Activated CD8-positive, alpha-beta memory T cell treated with anti-CD3 and anti-CD28 coated beads for 4 hours (primary cell): ENCODE results near the gene MPV17L.
"Not testable (repeated sequence)": the region's sequence is repeated elsewhere in the genome, so short reads cannot be mapped to it uniquely, and the experiment has no call there.

Experiments used
- DNase-seq, 2 donors: peaks; one replicate each; pipeline ENCODE4 v3.0.0-alpha.2; 2020; ENCODE audit warnings: low read depth in 2 of 2

Gene MPV17L

GRCh38 chr16:15395631-15396508 is at the start of gene MPV17L:
Gene MPV17L, plus strand, starts transcription at chr16:15395754. Its CDS starts 144 bp downstream, at chr16:15395898.
- not testable (repeated sequence) for DNase-seq

DNA sequence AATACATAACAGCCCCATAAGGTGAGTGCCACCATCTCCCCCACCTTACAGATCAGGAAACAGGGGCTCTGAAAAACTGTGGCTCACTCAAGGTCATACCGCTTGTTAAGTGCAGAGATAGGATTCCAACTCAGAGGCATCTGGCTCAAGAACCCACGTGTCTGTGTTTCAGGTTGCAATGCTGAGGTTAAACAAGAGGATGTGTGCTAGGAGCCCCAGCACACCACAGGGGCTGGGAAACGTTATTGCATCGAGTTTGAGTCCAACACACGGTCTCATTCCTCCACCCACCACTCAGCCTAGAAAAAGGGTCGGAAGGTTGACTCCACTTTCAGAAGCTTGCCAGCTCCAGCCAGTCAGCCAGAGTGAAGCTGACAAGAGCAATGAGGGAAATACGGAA is 46.8 kb upstream of the MPV17L start:
- not testable (repeated sequence) for DNase-seq

GRCh38 chr16:15351251-15351650 is 44.3 kb upstream of the MPV17L start:
- not testable (repeated sequence) for DNase-seq

DNA sequence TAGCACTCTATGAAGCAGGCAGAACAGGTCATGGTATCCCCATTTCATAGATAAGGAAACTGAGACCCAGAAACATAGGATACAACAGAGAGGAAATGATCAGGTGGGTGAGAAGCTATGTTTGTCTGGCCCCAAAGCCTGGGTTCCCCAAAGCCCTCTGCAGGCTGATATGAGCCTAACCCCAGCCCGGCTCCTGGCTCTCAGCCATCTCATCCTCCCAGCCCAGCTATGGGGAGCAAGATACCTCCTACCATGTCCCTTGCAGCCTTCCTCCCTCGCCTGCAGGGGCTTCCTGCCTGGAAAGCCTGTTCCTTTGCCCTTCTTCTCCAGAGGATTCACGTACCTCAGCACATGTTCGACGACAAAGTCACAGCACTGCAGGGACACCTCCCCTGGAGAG is 43.8 kb upstream of the MPV17L start:
- DNase-seq = not testable (repeated sequence)

- not testable (repeated sequence) for DNase-seq
These were observed 42.7 kb upstream of the MPV17L start for GRCh38 chr16:15352852-15353251.

GRCh38 chr16:15354846-15355245 is 40.7 kb upstream of the MPV17L start:
- not testable (repeated sequence) for DNase-seq

DNA sequence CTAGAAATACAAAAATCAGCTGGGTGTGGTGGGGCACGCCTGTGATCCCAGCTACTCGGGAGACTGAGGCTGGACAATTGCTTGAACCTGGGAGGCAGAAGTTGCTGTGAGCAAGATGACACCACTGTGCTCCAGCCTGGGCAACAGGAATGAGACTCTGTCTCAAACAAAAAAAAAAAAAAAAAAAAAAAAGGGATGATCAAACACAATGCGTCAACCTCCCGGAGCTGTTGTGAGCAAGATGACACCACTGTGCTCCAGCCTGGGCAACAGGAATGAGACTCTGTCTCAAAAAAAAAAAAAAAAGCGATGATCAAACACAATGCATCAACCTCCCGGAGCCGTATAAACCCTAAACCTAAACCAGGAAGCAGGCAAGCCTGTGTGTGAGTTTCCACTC is 38.1 kb upstream of the MPV17L start:
- not testable (repeated sequence) for DNase-seq

GRCh38 chr16:15378194-15378593 is 17.4 kb upstream of the MPV17L start, which contains the start of gene NPIPA5:
Gene NPIPA5, minus strand, starts transcription at chr16:15378294. Its CDS starts 0 bp downstream, at chr16:15378294.
- DNase-seq = not testable (repeated sequence)

- DNase-seq = not testable (repeated sequence)
These were observed 12.7 kb upstream of the MPV17L start for GRCh38 chr16:15382810-15383209.

GRCh38 chr16:15388060-15388459 is 7.5 kb upstream of the MPV17L start:
- not testable (repeated sequence) for DNase-seq

GRCh38 chr16:15389916-15390315 is 5.6 kb upstream of the MPV17L start:
- DNase-seq = not testable (repeated sequence)

DNA sequence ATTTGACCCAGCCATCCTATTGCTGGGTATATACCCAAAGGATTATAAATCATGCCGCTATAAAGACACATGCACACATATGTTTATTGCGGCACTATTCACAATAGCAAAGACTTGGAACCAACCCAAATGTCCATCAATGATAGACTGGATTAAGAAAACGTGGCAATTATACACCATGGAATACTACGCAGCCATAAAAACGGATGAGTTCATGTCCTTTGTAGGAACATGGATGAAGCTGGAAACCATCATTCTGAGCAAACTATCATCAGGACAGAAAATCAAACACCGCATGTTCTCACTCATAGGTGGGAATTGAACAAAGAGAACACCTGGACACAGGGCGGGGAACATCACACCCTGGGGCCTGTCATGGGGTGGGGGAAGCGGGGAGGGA is 2.5 kb upstream of the MPV17L start:
- DNase-seq = not testable (repeated sequence)

- DNase-seq = not testable (repeated sequence)
These were observed 915 bp downstream of the MPV17L start for GRCh38 chr16:15396509-15396829.

GRCh38 chr16:15396948-15397594 is 1.5 kb downstream of the MPV17L start:
- DNase-seq = no peak

GRCh38 chr16:15398618-15399316 is 3.2 kb downstream of the MPV17L start:
- no peak for DNase-seq

GRCh38 chr16:15399317-15399716 is 3.8 kb downstream of the MPV17L start:
- DNase-seq = no peak

GRCh38 chr16:15400314-15400713 is 4.8 kb downstream of the MPV17L start:
- not testable (repeated sequence) for DNase-seq

DNA sequence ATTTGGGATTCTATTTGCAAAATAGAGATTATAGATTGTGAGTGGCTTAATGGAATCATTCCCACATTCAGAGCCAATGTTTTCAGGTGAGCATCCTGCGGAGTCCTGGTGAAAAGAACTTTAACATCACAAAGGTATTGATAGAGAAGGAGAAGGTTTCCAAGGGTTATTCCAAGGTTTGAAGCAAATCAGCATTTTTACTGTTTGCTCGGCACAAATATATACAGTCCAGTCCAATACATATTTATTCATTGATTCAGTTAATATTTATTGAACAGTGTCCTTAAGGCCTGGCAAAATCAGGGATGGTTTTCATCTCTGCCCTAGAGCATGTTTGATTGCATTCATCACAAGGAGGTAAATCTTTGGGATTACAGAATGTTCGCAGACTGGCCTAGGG is 6.4 kb downstream of the MPV17L start:
- no peak for DNase-seq

DNA sequence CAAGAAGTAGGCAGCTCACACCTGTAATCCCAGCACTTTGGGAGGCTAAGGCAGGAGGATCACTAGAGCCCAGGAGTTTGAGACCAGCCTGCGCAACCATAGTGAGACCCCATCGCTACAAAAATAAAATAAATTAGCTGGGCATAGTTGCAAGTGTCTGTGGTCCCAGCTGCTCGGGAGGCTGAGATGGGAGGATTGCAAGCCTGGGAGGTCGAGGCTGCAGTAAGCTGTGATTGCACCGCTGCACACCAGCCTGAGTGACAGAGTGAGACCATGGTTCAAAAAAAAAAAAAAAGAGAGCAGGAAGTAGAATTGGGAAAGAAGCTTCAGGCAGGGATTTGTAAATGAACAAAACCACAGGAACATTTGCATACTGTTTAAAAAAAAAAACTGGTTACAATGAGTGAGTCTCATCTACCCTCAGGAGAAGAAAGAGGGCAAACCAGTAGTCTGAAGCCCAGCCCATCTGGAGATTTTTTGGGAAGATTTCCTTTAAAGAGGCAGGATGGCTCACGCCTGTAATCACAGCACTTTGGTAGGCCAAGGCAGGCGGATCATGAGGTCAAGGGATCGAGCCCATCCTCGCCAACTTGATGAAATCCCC is 7.9 kb downstream of the MPV17L start:
- no peak for DNase-seq

- DNase-seq = not testable (repeated sequence)
These were observed 8.5 kb downstream of the MPV17L start for GRCh38 chr16:15404091-15404490.

DNA sequence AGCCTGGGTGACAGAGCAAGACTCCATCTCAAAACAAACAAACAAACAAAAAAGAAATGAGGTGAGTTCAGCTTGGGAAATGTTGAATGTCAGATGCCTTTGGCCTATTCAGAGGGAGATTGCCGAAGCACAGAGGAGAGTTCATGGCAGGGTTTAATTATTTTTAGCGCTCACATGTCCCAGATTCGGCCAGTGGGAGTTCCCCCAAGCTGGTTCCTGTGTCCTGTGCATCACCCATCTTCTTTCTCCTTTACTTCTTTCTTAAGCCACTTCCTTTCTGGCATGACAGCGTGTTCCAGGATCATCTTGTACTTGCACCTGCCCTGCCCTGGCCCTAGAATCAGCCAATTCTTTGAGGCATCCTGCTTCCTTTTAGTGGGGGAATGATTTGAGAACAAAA is 9.2 kb downstream of the MPV17L start:
- no peak for DNase-seq

DNA sequence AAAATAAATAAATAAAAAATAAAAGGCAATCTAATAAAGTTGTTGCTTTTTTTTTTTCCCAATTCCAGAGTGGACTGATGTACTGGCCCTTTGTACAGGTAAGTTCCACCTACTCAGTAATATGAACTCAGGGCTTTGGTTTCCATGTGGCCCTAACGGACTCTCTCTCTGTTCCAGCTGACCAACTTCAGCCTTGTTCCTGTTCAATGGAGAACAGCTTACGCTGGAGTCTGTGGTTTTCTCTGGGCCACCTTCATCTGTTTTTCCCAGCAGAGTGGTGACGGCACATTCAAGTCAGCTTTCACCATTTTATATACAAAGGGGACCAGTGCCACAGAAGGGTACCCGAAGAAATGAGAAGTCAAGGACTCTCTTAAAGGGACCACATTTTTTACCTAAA is 12.2 kb downstream of the MPV17L start:
- not testable (repeated sequence) for DNase-seq
